SK-N-SH (cell line): ENCODE measurements around the gene CATSPERZ. TPM values are rescaled to one million over a fixed set of nuclear protein-coding genes. Genes with fewer than 3 reads are reported as not detected.
A peak's percentile ranks its signal among the peaks of the same experiment; 100 is the strongest.

Experiments
- CTCF ChIA-PET: fragments of 300-600, 350-600 bp; formaldehyde crosslinking; extraction: SDS; loops from one replicate; lab custom pipeline; 2021; lab: Yijun Ruan, JAX
- POLR2A ChIA-PET: fragments of 350-600 bp; sonication (Branson Sonifier 250); formaldehyde crosslinking; extraction: SDS; loops from one replicate; lab custom pipeline; 2020; ENCODE audit warnings: antibody characterized with exemption, inconsistent platforms; lab: Yijun Ruan, JAX
- DNase-seq: peaks from one replicate; pipeline ENCODE4 v3.0.0; 2012
- H2AFZ ChIP-seq: fragments of 200-600 bp; sonication (generic); 2 replicates; pipeline ENCODE4 v1.8.1; 2016; ENCODE audit warnings: antibody characterized with exemption, mild to moderate bottlenecking, low read depth
- H3F3A ChIP-seq: fragments of 200-600 bp; sonication (generic); replicated peaks from 2 replicates; pipeline ENCODE3; 2016; ENCODE audit warnings: antibody characterized with exemption, mild to moderate bottlenecking; ENCODE audit not compliant: insufficient read depth
- H3K27ac ChIP-seq, 2 experiments: fragments of 200-500 bp in 1 of 2; fragments of 200-600 bp in 1 of 2; sonication (Bioruptor generic) in 1 of 2; sonication (generic), shearing (Covaris generic) in 1 of 2; 2 replicates each; pipeline versions ENCODE4 v1.5.1 to v1.6.1; 2014 to 2016; ENCODE audit warnings: low read depth in 2 of 2, inconsistent platforms in 1 of 2, low read length in 1 of 2, mild to moderate bottlenecking in 1 of 2, mixed read lengths in 1 of 2
- H3K27me3 ChIP-seq: fragments of 200-600 bp; sonication (generic), shearing (Covaris generic); 2 replicates; pipeline ENCODE4 v1.6.1; 2016; ENCODE audit warnings: mixed run types; ENCODE audit not compliant: insufficient read depth
- H3K36me3 ChIP-seq, 2 experiments: fragments of 200-500 bp in 1 of 2; fragments of 200-600 bp in 1 of 2; sonication (Bioruptor generic) in 1 of 2; sonication (generic) in 1 of 2; replicated peaks in 1 of 2; 2 replicates each; pipeline versions ENCODE3 to v1.5.1; 2014 to 2016; ENCODE audit warnings: low read length in 1 of 2, mild to moderate bottlenecking in 1 of 2; ENCODE audit not compliant: insufficient read depth in 2 of 2, control insufficient read depth in 1 of 2
- H3K4me1 ChIP-seq, 2 experiments: fragments of 200-500 bp in 1 of 2; fragments of 200-600 bp in 1 of 2; sonication (Bioruptor generic) in 1 of 2; sonication (generic), shearing (Covaris generic) in 1 of 2; 2 replicates each; pipeline versions ENCODE4 v1.5.1 to v1.6.1; 2014 to 2016; ENCODE audit warnings: low read depth in 1 of 2, low read length in 1 of 2, mixed run types in 1 of 2; ENCODE audit not compliant: insufficient read depth in 2 of 2, control insufficient read depth in 1 of 2
- H3K4me2 ChIP-seq: fragments of 200-600 bp; sonication (generic), shearing (Covaris generic); 2 replicates; pipeline ENCODE4 v1.6.1; 2017; ENCODE audit warnings: mixed run types
- H3K4me3 ChIP-seq, 2 experiments: fragments of 200-500 bp in 1 of 2; fragments of 200-600 bp in 1 of 2; sonication (Bioruptor generic) in 1 of 2; sonication (generic), shearing (Covaris generic) in 1 of 2; 2 replicates each; pipeline versions ENCODE4 v1.5.1 to v1.8.1; 2014 to 2016; ENCODE audit warnings: low read depth in 2 of 2, inconsistent platforms in 1 of 2, low read length in 1 of 2, mild to moderate bottlenecking in 1 of 2, mixed read lengths in 1 of 2, moderate library complexity in 1 of 2
- H3K79me2 ChIP-seq: fragments of 200-600 bp; sonication (generic); 2 replicates; pipeline ENCODE4 v1.8.1; 2017; ENCODE audit warnings: mild to moderate bottlenecking; ENCODE audit not compliant: insufficient read depth
- H3K9ac ChIP-seq: fragments of 200-600 bp; sonication (generic); 2 replicates; pipeline ENCODE4 v1.6.1; 2017; ENCODE audit warnings: mixed run types
- H3K9me2 ChIP-seq: fragments of 200-600 bp; sonication (generic); 2 replicates; pipeline ENCODE4 v1.6.1; 2017; ENCODE audit warnings: mixed run types
- H3K9me3 ChIP-seq: fragments of 200-600 bp; sonication (generic); 2 replicates; pipeline ENCODE4 v1.6.1; 2017; ENCODE audit warnings: mixed run types, mild to moderate bottlenecking, moderate library complexity
- H4K20me1 ChIP-seq: fragments of 200-600 bp; sonication (generic); 2 replicates; pipeline ENCODE4 v1.6.1; 2017; ENCODE audit warnings: mild to moderate bottlenecking, mixed run types; ENCODE audit not compliant: insufficient read depth
- ELF1 ChIP-seq: IDR thresholded peaks from 2 replicates; pipeline ENCODE4 v1.4.0; 2012
- FOSL2 ChIP-seq: IDR thresholded peaks from 2 replicates; pipeline ENCODE4 v1.4.0; 2012; ENCODE audit warnings: low read depth, mild to moderate bottlenecking, moderate library complexity, borderline replicate concordance
- FOXJ3 ChIP-seq: sonication (generic); formaldehyde crosslinking; IDR thresholded peaks from 2 replicates; pipeline ENCODE4 v1.5.1; 2020; ENCODE audit warnings: mild to moderate bottlenecking, missing genetic modification reagents
- FOXM1 ChIP-seq: IDR thresholded peaks from 2 replicates; pipeline ENCODE4 v1.4.0; 2012; ENCODE audit warnings: low read depth, mild to moderate bottlenecking
- GABPA ChIP-seq: IDR thresholded peaks from 2 replicates; pipeline ENCODE4 v1.4.0; 2012; ENCODE audit warnings: low read depth, mild to moderate bottlenecking
- GATA2 ChIP-seq: sonication (generic); formaldehyde crosslinking; IDR thresholded peaks from 2 replicates; pipeline ENCODE4 v1.5.0; 2020; ENCODE audit warnings: mild to moderate bottlenecking, missing genetic modification reagents
- JUND ChIP-seq: IDR thresholded peaks from 2 replicates; pipeline ENCODE4 v1.4.0; 2012
- MEF2A ChIP-seq: IDR thresholded peaks from 2 replicates; pipeline ENCODE4 v1.4.0; 2012; ENCODE audit warnings: low read depth, borderline replicate concordance
- MXI1 ChIP-seq: IDR thresholded peaks from 2 replicates; pipeline ENCODE4 v1.6.1; 2012; ENCODE audit warnings: mild to moderate bottlenecking, low read depth, low read length, improper control_type of control experiment
- RAD21 ChIP-seq: IDR thresholded peaks from 2 replicates; pipeline ENCODE4 v1.6.1; 2012; ENCODE audit warnings: mild to moderate bottlenecking, low read length
- RCOR1 ChIP-seq: fragments of 150-350 bp; IDR thresholded peaks from 2 replicates; pipeline ENCODE4 v1.6.1; 2017; ENCODE audit warnings: antibody characterized with exemption, low read length
- REST ChIP-seq: IDR thresholded peaks from 2 replicates; pipeline ENCODE4 v1.6.1; 2012; ENCODE audit warnings: mild to moderate bottlenecking, low read depth, low read length, moderate library complexity
- RFX5 ChIP-seq: IDR thresholded peaks from 2 replicates; pipeline ENCODE4 v1.6.1; 2012; ENCODE audit warnings: mild to moderate bottlenecking, improper control_type of control experiment, low read length
- SIN3A ChIP-seq: IDR thresholded peaks from 2 replicates; pipeline ENCODE4 v1.6.1; 2012; ENCODE audit warnings: low read depth, mild to moderate bottlenecking, low read length, moderate library complexity, borderline replicate concordance
- SMC3 ChIP-seq: IDR thresholded peaks from 2 replicates; pipeline ENCODE4 v1.6.1; 2012; ENCODE audit warnings: low read depth, low read length, improper control_type of control experiment
- TCF12 ChIP-seq: IDR thresholded peaks from 2 replicates; pipeline ENCODE4 v1.4.0; 2012
- TEAD4 ChIP-seq: IDR thresholded peaks from 2 replicates; pipeline ENCODE4 v1.4.0; 2012; ENCODE audit warnings: mild to moderate bottlenecking, borderline replicate concordance; ENCODE audit not compliant: insufficient read depth
- YY1 ChIP-seq: IDR thresholded peaks from 2 replicates; pipeline ENCODE4 v1.4.0; 2012; ENCODE audit warnings: low read depth, mild to moderate bottlenecking
- ZBTB33 ChIP-seq: IDR thresholded peaks from 2 replicates; pipeline ENCODE4 v1.4.0; 2012; ENCODE audit warnings: low read depth, borderline replicate concordance
- WGBS: methylation state at CpG from one replicate; pipeline ENCODE4 v1.1.6; 2017; ENCODE audit warnings: low lambda C conversion rate; 5-methylcytosine and 5-hydroxymethylcytosine counted together
- polyA plus RNA-seq, 3 experiments: library from polyadenylated mRNA; depleted of rRNA; stranded (reverse); fragments of >200 nt; gene quantifications; 2 replicates each; pipeline ENCODE4 v1.2.3, GENCODE V29; 2012
- TF ChIP-seq, protein P1 (sequence below): IDR thresholded peaks from 2 replicates; pipeline ENCODE4 v1.4.0; 2012; ENCODE audit warnings: low read depth

Gene CATSPERZ
- polyA plus RNA-seq, 1 of the 3 experiments (the other 2 are of a cell fraction): 0.54 TPM

- Histone ChIP-seq H3K27me3 (no peaks in the 10 kb centered on the region), H2AFZ (no peak overlapping the region), H3K4me1 (peaks cover 4 to 14% of the 10 kb centered on the region in 2 experiments; a peak in 3 of 4 replicates), H3K9ac (no peak overlapping the region), H3K79me2 (no peaks in the 10 kb centered on the region), H3K9me2 (no peaks in the 10 kb centered on the region), H3K4me3 (no peak overlapping the region), H3K27ac (no peak overlapping the region), H4K20me1 (no peaks in the 10 kb centered on the region), H3F3A (peaks cover 12% of the 10 kb centered on the region), H3K36me3 (no peaks in the 10 kb centered on the region), H3K9me3 (no peaks in the 10 kb centered on the region), H3K4me2 (no peak overlapping the region)
- CTCF ChIA-PET: interaction anchor here (0.7 to 5.5 kb wide), 7 partner anchors 10 to 490 kb away, joined by 3 to 42 read pairs (median 3); partner anchors contain the start of genes PRDX5 and TRMT112
- 89% methylated on average over 11 of the region's 34 CpGs for WGBS
- no peak for TF ChIP-seq RFX5
- TF ChIP-seq, protein P1, sequence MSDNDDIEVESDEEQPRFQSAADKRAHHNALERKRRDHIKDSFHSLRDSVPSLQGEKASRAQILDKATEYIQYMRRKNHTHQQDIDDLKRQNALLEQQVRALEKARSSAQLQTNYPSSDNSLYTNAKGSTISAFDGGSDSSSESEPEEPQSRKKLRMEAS: no peak
- no peak for TF ChIP-seq MEF2A
- TF ChIP-seq RCOR1: no peak
- TF ChIP-seq GABPA: no peak
- TF ChIP-seq SIN3A: no peak
- no peak for TF ChIP-seq FOXM1
- no peak for TF ChIP-seq YY1
- POLR2A ChIA-PET: interaction anchor here (2.2 kb wide), 1 partner anchor 35 kb away, joined by 9 read pairs; the partner anchor contains the start of genes PRDX5 and TRMT112
- no peak for DNase-seq
Measured at GRCh38 chr11:64352995-64353714, 53.0 kb downstream of the CATSPERZ start.

GRCh38 chr11:64353715-64354506 is 53.8 kb downstream of the CATSPERZ start:
- Histone ChIP-seq H2AFZ (no peak overlapping the region), H3K4me3 (no peak overlapping the region), H3K4me2 (no peak overlapping the region), H3K36me3 (no peaks in the 10 kb centered on the region), H3K9me2 (no peaks in the 10 kb centered on the region), H3K27ac (no peak overlapping the region), H3F3A (peaks cover 12% of the 10 kb centered on the region), H3K4me1 (peaks cover 10 to 20% of the 10 kb centered on the region in 2 experiments; a peak in 3 of 4 replicates), H4K20me1 (no peaks in the 10 kb centered on the region), H3K79me2 (no peaks in the 10 kb centered on the region), H3K9ac (no peak overlapping the region), H3K27me3 (no peaks in the 10 kb centered on the region), H3K9me3 (no peaks in the 10 kb centered on the region)
- WGBS: 77% methylated on average over 16 of the region's 20 CpGs
- POLR2A ChIA-PET: interaction anchor here (2.2 kb wide), 1 partner anchor 36 kb away, joined by 9 read pairs; the partner anchor contains the start of genes PRDX5 and TRMT112
- peak; percentile 40 for DNase-seq
- CTCF ChIA-PET: interaction anchor here (0.8 to 5.5 kb wide), 11 partner anchors 11 to 299 kb away, joined by 3 to 42 read pairs (median 5); partner anchors contain the start of genes PRDX5 and TRMT112
- TF ChIP-seq FOXJ3 (CRISPR knock-in tag) (no peak), SIN3A (no peak), FOSL2 (no peak), SMC3 (no peak), YY1 (no peak), MEF2A (no peak), RAD21 (no peak), JUND (no peak), RFX5 (no peak), ELF1 (no peak), TCF12 (no peak), GATA2 (no peak), TEAD4 (no peak), REST (no peak), MXI1 (no peak), ZBTB33 (no peak)
- TF ChIP-seq, protein P1: no peak
